ENCODE results near the gene ACOT7. TPM values are rescaled to one million over a fixed set of nuclear protein-coding genes. Genes with fewer than 3 reads are reported as not detected.

ACOT7 gene
- polyA plus RNA-seq, 1 donor = 28.8 TPM

DNA sequence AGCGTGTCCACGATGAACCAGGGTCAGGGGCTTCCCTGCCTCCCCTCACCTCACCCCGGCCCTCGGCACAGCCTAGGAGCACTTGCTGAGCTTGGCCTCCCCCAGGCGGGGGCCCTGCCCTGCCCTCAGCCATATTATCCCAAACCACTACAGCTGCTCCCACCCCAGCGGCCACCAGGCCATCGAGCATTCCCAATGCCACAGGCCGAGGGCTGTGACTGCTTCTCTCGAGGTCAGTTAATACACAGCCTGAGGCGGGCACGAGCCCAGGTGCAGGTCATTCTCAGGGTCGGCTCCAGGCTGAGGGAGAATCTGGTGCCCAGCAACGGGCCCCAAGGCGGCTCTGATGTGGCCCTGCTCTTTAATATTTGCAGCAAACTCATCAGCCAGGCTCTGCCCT lies 124.3 kb downstream of the ACOT7 start:
- Histone ChIP-seq H3K9me3 (ENCODE audit: control insufficient read depth, low read depth, low read length) (no peaks in the 10 kb centered on the region), H3K27me3 (ENCODE audit: control insufficient read depth, insufficient read depth, low read length) (no peaks in the 10 kb centered on the region), H3K4me1 (ENCODE audit: control insufficient read depth, insufficient read depth, low read length) (peaks cover 67% of the 10 kb centered on the region), H3K4me3 (ENCODE audit: low read length) (no peak overlapping the region), H3K36me3 (ENCODE audit: control insufficient read depth, insufficient read depth, low read length) (peaks cover 4% of the 10 kb centered on the region), H3K27ac (ENCODE audit: low read length) (peak overlapping the region; percentile 85)
- WGBS (ENCODE audit: insufficient coverage, low lambda C conversion rate) = no CpG with 5 or more reads among the region's 14 CpGs
- DNase-seq = no peak

DNA sequence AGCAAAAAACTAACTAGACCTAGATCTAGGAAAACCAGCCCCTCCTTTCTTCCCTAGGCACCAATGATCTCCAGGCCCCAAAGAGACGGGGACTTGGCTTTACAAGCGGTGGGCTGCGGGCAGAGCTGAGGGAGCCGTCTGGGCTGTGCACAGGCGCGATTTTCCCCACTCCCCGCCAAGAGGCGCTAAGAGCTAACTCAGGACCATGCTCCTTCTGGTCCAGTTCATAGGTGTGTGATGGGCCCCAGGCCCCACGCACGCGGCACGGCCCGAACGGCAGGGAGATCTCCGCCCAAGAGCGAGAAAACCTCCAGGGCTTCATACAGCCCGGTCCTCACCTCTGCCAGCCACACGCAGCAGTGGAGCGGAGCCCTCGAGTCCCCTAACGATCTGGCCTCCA lies 125.2 kb downstream of the ACOT7 start:
- H3K4me1 ChIP-seq (ENCODE audit: control insufficient read depth, insufficient read depth, low read length) = peaks cover 60% of the 10 kb centered on the region

DNA sequence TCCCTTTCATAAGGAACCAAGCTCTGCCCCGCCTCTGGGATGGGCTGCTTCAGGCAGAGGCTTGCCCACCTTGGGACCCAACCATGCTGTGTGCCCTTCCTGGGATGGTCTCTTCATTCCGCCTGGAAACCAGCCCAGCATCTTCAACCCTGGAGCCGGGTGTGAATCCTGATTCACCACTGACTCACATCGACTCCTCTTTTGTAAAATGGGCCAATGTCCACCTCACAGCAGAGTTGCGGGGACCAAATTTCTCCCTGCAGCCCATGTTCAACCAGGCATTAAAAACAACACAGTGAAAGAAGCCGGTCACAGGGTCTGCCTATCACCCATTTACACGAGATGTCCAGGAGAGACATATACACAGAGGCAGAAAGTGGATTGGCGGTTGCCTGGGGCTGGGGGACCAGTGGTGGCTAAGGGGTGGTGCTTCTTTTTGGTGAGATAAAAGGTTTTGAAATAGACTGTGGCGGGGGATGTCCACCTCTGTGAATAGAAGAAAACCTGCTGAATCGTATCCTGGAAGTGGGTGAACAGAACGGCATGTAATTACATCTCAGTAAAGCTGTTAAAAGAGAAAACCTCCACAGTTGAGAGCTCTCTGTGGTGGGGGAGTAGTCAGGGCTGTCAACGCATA lies 125.8 kb downstream of the ACOT7 start:
- H3K27me3 ChIP-seq (ENCODE audit: control insufficient read depth, insufficient read depth, low read length) = no peaks in the 10 kb centered on the region
- DNase-seq = no peak
- peaks cover 60% of the 10 kb centered on the region for H3K4me1 ChIP-seq (ENCODE audit: control insufficient read depth, insufficient read depth, low read length)
- peaks cover 2% of the 10 kb centered on the region for H3K36me3 ChIP-seq (ENCODE audit: control insufficient read depth, insufficient read depth, low read length)
- WGBS (ENCODE audit: insufficient coverage, low lambda C conversion rate) = 100% methylated on average over 1 of the region's 12 CpGs
- no peaks in the 10 kb centered on the region for H3K9me3 ChIP-seq (ENCODE audit: control insufficient read depth, low read depth, low read length)
- H3K4me3 ChIP-seq (ENCODE audit: low read length) = no peak overlapping the region
- H3K27ac ChIP-seq (ENCODE audit: low read length) = no peak overlapping the region

More for the DNA sequence above, 125.2 kb downstream of the ACOT7 start:
- WGBS (ENCODE audit: insufficient coverage, low lambda C conversion rate) = no CpG with 5 or more reads among the region's 21 CpGs
- no peak for DNase-seq
- Histone ChIP-seq H3K27me3 (ENCODE audit: control insufficient read depth, insufficient read depth, low read length) (no peaks in the 10 kb centered on the region), H3K4me3 (ENCODE audit: low read length) (no peak overlapping the region), H3K9me3 (ENCODE audit: control insufficient read depth, low read depth, low read length) (no peaks in the 10 kb centered on the region), H3K27ac (ENCODE audit: low read length) (no peak overlapping the region), H3K36me3 (ENCODE audit: control insufficient read depth, insufficient read depth, low read length) (peaks cover 4% of the 10 kb centered on the region)

DNA sequence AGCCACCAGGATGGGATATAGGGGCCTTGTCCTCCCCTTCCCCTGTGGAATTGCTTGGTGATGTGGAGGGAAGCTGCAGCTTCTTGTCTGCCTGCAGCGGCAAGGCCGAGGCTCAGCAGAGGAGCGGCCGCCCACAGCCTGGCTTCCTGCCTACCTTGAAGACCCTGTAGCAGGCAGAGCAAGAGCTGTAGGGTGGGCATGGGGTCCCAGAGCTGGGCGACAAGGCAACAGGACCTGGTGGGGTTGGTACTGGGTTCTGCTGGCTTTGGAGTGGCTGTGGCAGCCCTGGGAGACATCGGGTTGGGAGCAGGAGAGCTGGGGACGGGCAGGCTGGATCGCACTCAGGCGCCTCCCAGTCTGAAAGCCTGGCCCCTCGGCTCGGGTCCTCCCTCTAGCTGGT lies 126.9 kb downstream of the ACOT7 start:
- Histone ChIP-seq H3K27me3 (ENCODE audit: control insufficient read depth, insufficient read depth, low read length) (no peaks in the 10 kb centered on the region), H3K4me3 (ENCODE audit: low read length) (no peak overlapping the region), H3K9me3 (ENCODE audit: control insufficient read depth, low read depth, low read length) (no peaks in the 10 kb centered on the region), H3K27ac (ENCODE audit: low read length) (no peak overlapping the region), H3K4me1 (ENCODE audit: control insufficient read depth, insufficient read depth, low read length) (peaks cover 59% of the 10 kb centered on the region), H3K36me3 (ENCODE audit: control insufficient read depth, insufficient read depth, low read length) (no peaks in the 10 kb centered on the region)
- WGBS (ENCODE audit: insufficient coverage, low lambda C conversion rate) = no CpG with 5 or more reads among the region's 11 CpGs
- DNase-seq = no peak

GRCh38 chr1:6265151-6265550 lies 128.4 kb downstream of the ACOT7 start:
- H3K9me3 ChIP-seq (ENCODE audit: control insufficient read depth, low read depth, low read length) = no peaks in the 10 kb centered on the region
- H3K27me3 ChIP-seq (ENCODE audit: control insufficient read depth, insufficient read depth, low read length) = no peaks in the 10 kb centered on the region
- H3K4me3 ChIP-seq (ENCODE audit: low read length) = no peak overlapping the region
- H3K27ac ChIP-seq (ENCODE audit: low read length) = no peak overlapping the region
- WGBS (ENCODE audit: insufficient coverage, low lambda C conversion rate) = no CpG with 5 or more reads among the region's 15 CpGs
- H3K4me1 ChIP-seq (ENCODE audit: control insufficient read depth, insufficient read depth, low read length) = peaks cover 49% of the 10 kb centered on the region
- peak in 1 of 2 donors; percentile 31 for DNase-seq
- no peaks in the 10 kb centered on the region for H3K36me3 ChIP-seq (ENCODE audit: control insufficient read depth, insufficient read depth, low read length)

DNA sequence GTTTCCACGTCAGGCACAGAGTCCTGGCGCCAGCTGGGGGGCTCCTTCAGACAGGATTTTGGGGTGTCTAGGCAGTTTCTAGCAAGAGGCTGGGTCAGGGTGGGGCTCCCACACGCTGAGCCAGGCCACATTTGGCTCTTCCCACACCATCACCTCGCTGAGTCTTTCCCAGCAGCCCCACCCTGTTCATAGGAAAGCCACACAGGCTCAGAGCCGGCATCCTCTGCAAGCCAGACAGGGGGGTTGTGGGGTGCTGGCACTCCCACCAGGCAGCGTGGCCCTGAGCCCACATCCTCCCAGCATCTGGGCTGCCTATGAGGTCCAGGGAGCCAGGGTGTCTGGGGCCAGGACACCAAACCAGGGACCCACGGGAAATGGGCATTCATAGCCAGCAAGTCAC lies 129.9 kb downstream of the ACOT7 start:
- Histone ChIP-seq H3K27ac (ENCODE audit: low read length) (no peak overlapping the region), H3K27me3 (ENCODE audit: control insufficient read depth, insufficient read depth, low read length) (no peaks in the 10 kb centered on the region), H3K9me3 (ENCODE audit: control insufficient read depth, low read depth, low read length) (no peaks in the 10 kb centered on the region), H3K4me3 (ENCODE audit: low read length) (no peak overlapping the region), H3K4me1 (ENCODE audit: control insufficient read depth, insufficient read depth, low read length) (peaks cover 44% of the 10 kb centered on the region), H3K36me3 (ENCODE audit: control insufficient read depth, insufficient read depth, low read length) (no peaks in the 10 kb centered on the region)
- no CpG with 5 or more reads among the region's 7 CpGs for WGBS (ENCODE audit: insufficient coverage, low lambda C conversion rate)
- no peak for DNase-seq

- Histone ChIP-seq H3K4me1 (ENCODE audit: control insufficient read depth, insufficient read depth, low read length) (peaks cover 44% of the 10 kb centered on the region), H3K36me3 (ENCODE audit: control insufficient read depth, insufficient read depth, low read length) (no peaks in the 10 kb centered on the region), H3K27ac (ENCODE audit: low read length) (peak overlapping the region; percentile 29), H3K27me3 (ENCODE audit: control insufficient read depth, insufficient read depth, low read length) (no peaks in the 10 kb centered on the region), H3K4me3 (ENCODE audit: low read length) (no peak overlapping the region), H3K9me3 (ENCODE audit: control insufficient read depth, low read depth, low read length) (no peaks in the 10 kb centered on the region)
- no CpG with 5 or more reads among the region's 25 CpGs for WGBS (ENCODE audit: insufficient coverage, low lambda C conversion rate)
- DNase-seq = peak in 1 of 2 donors; percentile 57
Measured at GRCh38 chr1:6262555-6263420, 130.8 kb downstream of the ACOT7 start.

GRCh38 chr1:6261615-6261995 lies 132.0 kb downstream of the ACOT7 start:
- Histone ChIP-seq H3K4me3 (ENCODE audit: low read length) (peak overlapping the region; percentile 33), H3K27me3 (ENCODE audit: control insufficient read depth, insufficient read depth, low read length) (no peaks in the 10 kb centered on the region), H3K36me3 (ENCODE audit: control insufficient read depth, insufficient read depth, low read length) (peaks cover 3% of the 10 kb centered on the region), H3K27ac (ENCODE audit: low read length) (peak overlapping the region; percentile 62), H3K4me1 (ENCODE audit: control insufficient read depth, insufficient read depth, low read length) (peaks cover 41% of the 10 kb centered on the region), H3K9me3 (ENCODE audit: control insufficient read depth, low read depth, low read length) (no peaks in the 10 kb centered on the region)
- no CpG with 5 or more reads among the region's 15 CpGs for WGBS (ENCODE audit: insufficient coverage, low lambda C conversion rate)
- peak in 1 of 2 donors; percentile 53 for DNase-seq

DNA sequence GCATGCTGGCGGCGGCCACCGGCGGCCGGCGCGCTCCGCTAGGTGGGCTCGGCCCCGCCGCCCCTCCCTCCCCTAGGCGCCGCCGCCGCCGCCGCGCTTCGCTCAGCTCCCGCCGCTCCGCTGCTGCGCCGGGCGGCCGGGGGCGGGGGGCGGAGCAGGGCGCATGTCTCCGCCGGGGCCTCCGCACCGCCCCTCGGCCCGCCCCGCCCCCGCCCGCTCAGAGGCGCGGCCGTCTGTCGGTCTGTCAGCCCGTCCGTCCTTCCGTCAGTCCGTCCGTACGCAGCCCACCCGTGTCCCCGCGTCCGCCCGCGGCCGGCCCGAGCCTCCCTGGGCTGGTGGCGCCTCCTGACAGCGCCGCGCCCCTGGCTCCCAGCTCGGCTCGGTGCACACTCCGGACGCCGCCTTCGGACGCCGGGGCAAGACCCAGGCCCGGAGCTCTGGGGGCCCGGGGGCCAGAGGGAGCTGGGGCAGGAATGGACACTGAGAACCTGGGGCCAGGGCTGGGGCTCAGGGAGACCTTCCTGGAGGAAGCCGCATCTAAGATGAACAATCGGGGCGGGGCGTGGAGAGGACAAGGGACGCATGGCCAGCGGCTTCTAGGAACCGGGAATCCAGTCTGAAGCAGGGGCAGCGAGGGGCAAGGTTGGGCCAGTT lies 132.5 kb downstream of the ACOT7 start, which contains the start of gene GPR153:
GPR153 (minus strand) TSS at position 138 of the 654 bp plus-strand sequence. CDS start 6,193 bp downstream, outside the sequence.
- no CpG with 5 or more reads among the region's 78 CpGs for WGBS (ENCODE audit: insufficient coverage, low lambda C conversion rate)
- H3K4me1 ChIP-seq (ENCODE audit: control insufficient read depth, insufficient read depth, low read length) = peaks cover 41% of the 10 kb centered on the region
- H3K36me3 ChIP-seq (ENCODE audit: control insufficient read depth, insufficient read depth, low read length) = peaks cover 3% of the 10 kb centered on the region
- no peaks in the 10 kb centered on the region for H3K27me3 ChIP-seq (ENCODE audit: control insufficient read depth, insufficient read depth, low read length)
- DNase-seq = peak; percentile 52 to 76
- H3K27ac ChIP-seq (ENCODE audit: low read length) = peak within 1 kb of the TSS; percentile 65
- H3K9me3 ChIP-seq (ENCODE audit: control insufficient read depth, low read depth, low read length) = no peaks in the 10 kb centered on the region
- H3K4me3 ChIP-seq (ENCODE audit: low read length) = peak within 1 kb of the TSS; percentile 66

GRCh38 chr1:6260433-6260934 lies 133.1 kb downstream of the ACOT7 start:
- Histone ChIP-seq H3K9me3 (ENCODE audit: control insufficient read depth, low read depth, low read length) (no peaks in the 10 kb centered on the region), H3K27me3 (ENCODE audit: control insufficient read depth, insufficient read depth, low read length) (no peaks in the 10 kb centered on the region), H3K4me3 (ENCODE audit: low read length) (peak overlapping the region; percentile 66), H3K27ac (ENCODE audit: low read length) (peak overlapping the region; percentile 65), H3K4me1 (ENCODE audit: control insufficient read depth, insufficient read depth, low read length) (peaks cover 40% of the 10 kb centered on the region), H3K36me3 (ENCODE audit: control insufficient read depth, insufficient read depth, low read length) (peaks cover 3% of the 10 kb centered on the region)
- DNase-seq = peak in 1 of 2 donors; percentile 62
- no CpG with 5 or more reads among the region's 61 CpGs for WGBS (ENCODE audit: insufficient coverage, low lambda C conversion rate)

Data from large intestine (tissue), 3 donors.